ENCODE results near the gene DNMBP.
"Not testable (repeated sequence)": the region's sequence is repeated elsewhere in the genome, so short reads cannot be mapped to it uniquely, and the experiment has no call there.

Gene DNMBP

DNA sequence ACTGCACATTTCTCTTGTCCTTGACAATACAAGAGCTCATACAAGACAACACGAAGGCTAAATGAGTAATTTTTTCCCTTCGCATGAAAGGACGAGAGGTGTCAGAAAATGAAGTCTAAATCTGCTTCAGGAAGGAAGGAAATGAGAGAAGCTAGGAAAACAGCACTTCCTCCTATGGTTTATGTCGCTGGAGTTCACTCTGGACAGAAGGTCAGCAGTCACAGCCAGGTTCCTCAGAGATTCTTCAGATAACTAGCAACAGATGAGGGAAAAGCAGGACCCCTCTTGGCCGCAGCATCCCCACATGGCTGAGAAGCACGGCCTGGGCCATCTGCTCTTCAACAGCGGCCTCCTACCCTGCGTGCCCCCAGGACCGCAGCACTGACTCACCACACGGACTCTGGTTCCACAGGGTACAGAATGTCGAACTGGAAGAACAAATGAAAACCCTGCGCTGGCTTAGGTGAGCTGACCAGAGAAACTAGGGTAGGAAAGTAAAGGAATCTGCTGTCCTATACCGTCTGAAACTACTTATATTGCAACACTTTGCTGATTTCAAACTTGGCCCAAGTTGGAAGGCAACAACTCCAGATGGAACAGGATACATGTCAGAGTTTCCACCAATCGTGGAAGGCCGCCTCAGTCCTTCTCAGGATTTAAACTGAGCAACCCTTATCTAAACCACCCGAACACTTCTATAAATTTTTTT is 26.3 kb downstream of the DNMBP start:
- DNase-seq: peak; percentile 39

DNA sequence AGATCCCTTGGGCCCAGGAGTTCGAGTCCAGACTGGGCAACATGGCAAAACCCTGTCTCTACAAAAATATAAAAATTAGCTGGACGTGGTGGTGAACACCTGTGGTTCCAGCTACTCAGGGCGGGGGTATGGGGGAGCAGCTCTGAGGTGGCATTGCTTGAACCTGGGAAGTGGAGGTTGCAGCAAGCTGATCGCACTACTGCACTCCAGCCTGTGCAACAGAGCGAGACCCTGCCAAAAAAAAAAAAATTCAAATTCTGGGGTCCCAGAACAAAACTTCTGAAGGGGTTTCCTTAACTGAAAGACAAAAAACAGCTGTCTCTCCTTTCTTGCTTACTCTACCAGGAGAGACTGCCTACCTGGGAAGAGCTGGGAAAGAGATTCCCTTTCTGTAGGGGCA is 27.0 kb downstream of the DNMBP start:
- no peak for DNase-seq

DNA sequence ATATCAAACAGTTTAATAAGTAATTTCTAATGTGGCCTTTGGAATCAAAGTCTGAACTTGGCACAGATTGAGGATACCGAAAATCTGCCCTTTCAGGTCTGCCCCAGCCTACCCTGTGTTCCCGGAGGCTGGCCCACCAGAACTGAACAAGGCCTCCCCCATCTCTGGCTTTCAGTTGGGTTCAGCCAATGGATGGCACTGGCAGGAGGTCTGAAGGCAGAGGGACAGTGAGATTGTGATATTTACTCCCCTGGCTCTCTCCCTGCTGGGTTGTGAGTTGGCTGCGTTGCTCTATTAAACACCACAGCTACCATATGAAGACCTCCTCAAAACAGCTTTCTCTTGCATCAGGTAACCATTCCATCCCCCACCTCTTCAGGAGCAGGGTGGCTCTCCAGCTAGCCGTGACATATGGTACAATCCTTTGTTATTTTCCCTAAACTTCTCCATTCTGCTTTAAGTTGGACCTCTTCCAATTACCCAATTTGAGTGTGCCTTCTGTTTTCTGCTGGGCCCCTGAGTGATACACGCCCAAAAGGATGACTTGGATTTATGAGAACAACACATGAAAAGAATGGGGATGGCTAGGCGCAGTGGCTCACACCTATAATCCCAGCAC is 28.1 kb downstream of the DNMBP start:
- DNase-seq: peak; percentile 44

- no peak for DNase-seq
These were observed 30.6 kb downstream of the DNMBP start for GRCh38 chr10:99979066-99979685.

DNA sequence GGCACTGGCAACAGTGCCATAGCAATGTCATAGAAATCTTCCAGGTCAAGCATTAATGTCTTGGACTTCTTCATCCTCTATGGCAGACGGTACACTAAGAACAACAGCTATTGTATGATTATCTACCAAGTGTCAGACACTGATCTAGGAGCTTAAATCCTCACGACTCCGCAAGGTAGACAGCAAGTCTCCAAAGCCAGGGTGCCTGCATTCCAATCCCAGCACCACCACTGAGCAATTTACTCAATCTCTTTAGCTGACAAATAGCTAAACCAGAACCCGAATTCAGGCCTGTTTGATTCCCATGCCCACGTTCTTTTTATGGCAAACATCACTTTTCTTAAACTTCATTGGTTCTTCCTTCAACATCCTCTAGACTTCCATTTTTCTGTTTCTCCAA is 31.8 kb downstream of the DNMBP start:
- no peak for DNase-seq

- peak; percentile 56 for DNase-seq
These were observed 32.7 kb downstream of the DNMBP start for GRCh38 chr10:99976886-99977665.

DNA sequence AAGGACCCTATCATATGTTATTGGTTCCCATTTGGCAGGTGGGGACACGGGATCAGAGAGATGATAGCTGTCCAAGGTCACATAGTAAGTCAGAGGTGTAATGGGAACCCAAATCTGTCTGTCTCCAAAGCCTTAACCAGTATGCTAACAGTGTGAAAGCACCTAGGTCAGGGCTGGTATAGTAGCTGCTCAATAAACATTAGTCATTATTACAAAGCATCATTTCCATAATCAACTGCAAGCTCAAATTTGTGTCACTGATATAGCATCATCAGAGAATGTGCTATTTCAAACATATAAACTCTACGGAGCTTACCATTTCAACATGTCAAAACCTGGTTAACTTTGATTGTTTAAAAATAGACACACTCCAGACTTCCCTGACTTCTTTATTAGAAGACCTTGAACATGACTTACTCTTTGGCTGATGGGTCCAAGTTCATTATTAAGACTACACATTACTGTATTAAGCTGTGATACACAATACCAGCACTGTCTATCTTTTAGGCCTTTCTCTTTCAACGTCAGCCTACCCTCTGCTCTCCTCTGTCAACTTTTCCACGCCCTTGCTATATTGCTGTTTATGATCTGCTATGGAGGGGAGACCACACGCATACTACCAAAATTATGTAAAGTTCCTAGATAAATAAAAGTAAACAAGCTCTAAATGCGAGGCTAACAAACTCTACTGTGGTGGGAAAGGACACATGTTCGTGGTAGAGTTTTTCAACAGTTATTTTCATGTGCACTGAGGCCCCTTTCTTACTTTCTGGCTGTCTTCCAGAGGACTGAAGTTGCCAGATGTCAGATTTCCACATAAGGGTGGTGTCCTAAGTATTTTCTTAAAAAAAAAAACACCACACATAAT is 33.6 kb downstream of the DNMBP start:
- DNase-seq: no peak

DNA sequence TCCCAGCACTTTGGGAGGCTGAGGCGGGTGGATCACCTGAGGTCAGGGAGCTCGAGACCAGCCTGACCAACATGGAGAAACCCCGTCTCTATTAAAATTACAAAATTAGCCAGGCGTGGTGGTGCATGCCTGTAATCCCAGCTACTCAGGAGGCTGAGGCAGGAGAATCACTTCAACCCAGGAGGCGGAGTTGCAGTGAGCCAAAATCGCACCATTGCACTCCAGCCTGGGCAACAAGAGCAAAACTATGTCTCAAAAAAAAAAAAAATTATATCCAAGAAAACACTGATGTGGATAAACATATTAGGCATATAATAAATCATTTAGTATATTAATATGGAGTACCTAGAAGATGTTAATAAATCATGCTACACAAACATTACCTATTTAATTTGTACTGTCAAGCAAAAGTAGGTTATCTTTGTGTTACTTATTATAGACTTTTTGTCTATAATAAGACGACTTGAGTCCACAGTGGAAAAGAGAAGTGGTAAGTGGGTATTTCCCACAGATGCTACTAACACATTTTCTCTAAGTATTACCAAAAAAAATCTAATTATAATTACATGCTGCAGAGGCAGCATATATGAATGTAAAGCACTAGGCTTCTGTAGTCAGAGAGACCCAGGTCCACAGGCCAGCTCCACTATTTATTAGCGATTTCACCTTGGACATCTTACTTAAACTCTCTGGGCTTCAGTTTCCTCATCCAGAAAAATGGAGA is 34.5 kb downstream of the DNMBP start:
- DNase-seq: no peak

DNA sequence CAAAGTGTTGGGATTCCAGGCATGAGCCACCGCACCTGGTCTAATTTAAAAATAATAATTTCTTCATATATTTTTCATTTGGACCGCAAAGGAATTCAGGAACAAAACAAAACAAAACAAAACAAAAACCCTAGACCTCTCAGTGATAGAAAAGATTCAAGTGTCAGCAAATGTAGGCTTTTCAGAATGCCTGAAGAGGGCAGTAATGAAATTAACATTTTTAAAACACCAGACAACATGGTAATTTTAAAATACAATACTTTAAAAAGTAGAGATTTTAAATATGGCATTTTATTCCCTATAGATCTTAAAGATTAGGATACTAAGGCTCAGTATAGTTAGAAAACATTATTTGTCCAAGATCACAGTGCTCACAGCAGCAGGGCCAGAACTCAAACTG is 36.6 kb downstream of the DNMBP start:
- no peak for DNase-seq

DNA sequence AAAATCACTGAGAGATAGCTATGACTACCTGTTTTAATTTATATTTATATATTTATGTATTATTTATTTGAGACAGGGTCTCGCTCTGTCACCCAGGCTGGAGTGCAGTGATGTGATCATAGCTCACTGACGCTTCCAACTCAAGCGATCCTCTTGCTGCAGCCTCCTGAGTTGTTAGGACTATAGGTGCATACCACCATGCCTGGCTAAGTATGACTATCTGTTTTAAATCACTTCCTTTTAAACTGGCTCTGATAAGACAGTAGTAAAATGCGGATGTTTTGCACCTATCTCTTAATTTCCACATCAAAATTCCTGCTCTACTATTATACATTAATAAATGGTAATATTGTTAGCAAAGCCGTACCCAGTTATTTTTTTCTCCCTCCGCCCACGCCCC is 41.8 kb downstream of the DNMBP start:
- DNase-seq: no peak

DNA sequence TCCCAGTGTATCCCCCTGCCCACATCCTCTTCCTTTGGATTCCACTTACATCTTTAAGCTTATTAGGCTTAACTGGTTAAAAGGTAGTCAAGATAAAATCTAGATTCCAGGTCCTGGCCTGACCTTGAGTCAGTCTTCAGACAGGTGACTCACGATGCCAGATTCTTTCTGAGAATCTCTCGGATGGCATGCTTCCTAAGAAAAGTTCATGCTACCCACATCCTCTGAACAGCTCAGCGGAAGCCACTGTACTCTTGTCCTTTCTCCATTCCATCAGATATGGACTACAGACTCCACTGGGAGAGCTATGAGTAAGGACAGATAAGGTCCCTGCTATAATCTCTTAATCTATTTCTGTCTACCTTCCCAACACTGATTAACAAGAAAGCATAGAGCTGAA is 43.4 kb downstream of the DNMBP start:
- DNase-seq: no peak

- no peak for DNase-seq
These were observed 44.0 kb downstream of the DNMBP start for GRCh38 chr10:99965700-99966099.

DNA sequence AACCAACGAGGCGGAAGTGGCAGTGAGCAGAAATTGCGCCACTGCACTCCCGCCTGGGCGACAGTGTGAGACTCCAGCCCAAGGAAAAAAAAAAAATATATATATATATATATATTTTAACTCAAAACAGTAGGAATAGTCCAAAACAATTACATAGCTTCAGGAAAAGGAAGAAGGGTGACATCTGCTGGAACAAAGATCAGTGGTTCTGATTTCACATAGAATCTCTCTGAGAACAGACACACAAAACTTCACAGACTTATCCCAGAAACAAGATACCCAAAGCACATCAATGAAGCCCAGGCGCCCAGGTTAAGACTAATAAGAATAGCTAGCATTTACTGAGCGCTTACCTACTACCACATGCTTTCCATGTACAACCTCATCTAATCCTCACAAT is 45.0 kb downstream of the DNMBP start:
- DNase-seq: no peak

- not testable (repeated sequence) for DNase-seq
These were observed 46.1 kb downstream of the DNMBP start for GRCh38 chr10:99963467-99964165.

DNA sequence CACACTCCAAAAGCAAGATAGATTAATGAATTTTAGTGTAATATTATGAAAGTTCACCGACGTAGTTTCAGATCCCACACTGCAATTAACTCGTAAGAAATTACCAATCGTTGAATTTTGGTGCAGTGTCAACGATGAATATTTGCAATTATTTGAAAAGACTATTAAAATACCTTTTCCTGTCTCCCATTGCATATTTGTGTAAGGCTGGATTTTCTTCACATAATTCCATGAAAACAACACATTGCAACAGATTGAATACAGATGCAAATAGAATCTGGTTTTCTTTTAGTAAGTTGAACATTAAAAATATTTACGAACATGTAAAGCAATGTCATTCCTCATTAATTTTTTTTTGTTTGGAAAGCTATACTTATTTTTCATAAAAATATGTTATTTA is 50.9 kb downstream of the DNMBP start:
- DNase-seq: no peak

DNA sequence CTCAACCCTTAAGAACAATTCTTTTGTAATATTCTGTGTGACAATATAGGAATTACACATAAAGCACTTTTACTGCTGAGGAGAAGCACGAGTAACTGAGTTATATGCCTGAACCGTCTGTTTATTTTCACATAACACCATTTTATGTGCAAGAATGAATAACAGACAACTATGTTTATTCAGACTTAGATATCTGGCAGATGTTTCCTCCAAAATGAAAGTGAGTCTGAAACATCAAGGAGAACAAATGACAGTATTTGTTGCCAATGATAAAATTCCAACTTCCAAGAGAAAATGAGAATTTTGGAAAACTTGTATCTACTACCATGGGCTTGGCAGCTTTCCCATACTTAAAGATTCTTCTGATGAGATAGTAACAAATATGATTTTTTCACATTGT is 51.4 kb downstream of the DNMBP start:
- DNase-seq: no peak

- DNase-seq: not testable (repeated sequence)
These were observed 56.2 kb downstream of the DNMBP start for GRCh38 chr10:99953510-99953909.

DNA sequence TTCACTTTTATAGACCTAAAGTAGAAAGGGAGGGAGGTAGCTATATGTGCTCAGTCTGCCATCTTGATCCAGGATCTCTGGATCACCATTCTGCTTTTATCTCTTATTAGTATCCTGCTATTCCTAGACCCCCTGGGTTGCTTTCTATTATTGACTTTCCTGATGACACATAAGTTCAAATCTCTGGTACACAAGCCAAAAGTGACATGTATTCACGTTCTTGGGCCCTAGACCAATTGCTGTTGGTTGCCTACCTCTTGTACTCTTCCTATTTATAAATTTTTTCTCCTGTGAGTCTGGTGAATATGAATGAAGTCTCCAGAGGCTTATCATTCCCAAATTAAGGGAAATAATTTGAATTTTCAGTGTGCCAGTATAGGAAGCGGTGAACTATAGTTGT is 56.9 kb downstream of the DNMBP start:
- DNase-seq: no peak

- not testable (repeated sequence) for DNase-seq
These were observed 63.7 kb downstream of the DNMBP start for GRCh38 chr10:99946051-99946450.

- DNase-seq: no peak
These were observed 64.5 kb downstream of the DNMBP start for GRCh38 chr10:99945263-99945662.

DNA sequence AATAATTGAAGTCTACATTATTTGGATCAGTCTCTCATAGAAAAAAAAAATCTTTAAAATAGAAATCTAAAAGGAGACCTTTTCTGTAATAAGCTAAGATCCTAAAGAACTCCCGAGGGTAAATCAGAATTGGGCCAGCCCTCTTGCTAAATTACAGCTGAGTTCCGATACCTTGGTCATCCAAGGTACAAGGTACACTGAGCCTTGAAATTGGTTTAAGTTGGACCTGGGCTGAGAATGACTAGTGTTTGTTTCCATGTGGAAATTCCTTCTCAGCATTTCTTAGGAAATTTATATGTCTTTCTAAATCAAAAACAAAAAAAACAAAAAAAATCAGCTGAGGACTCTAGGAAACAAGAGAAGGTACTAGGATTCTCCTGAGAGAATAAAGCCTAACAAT is 64.9 kb downstream of the DNMBP start:
- no peak for DNase-seq

Data from inflammatory macrophage treated with lipopolysaccharide for 4 hours (primary cell).